GM21367 (cell line): ENCODE data around the gene FBF1.

ENCODE experiments used
- ATAC-seq: cut with Tn5 transposase; IDR thresholded peaks from one replicate; pipeline ENCODE4 v1.9.1; 2021; ENCODE audit not compliant: unreplicated experiment

FBF1 gene

DNA sequence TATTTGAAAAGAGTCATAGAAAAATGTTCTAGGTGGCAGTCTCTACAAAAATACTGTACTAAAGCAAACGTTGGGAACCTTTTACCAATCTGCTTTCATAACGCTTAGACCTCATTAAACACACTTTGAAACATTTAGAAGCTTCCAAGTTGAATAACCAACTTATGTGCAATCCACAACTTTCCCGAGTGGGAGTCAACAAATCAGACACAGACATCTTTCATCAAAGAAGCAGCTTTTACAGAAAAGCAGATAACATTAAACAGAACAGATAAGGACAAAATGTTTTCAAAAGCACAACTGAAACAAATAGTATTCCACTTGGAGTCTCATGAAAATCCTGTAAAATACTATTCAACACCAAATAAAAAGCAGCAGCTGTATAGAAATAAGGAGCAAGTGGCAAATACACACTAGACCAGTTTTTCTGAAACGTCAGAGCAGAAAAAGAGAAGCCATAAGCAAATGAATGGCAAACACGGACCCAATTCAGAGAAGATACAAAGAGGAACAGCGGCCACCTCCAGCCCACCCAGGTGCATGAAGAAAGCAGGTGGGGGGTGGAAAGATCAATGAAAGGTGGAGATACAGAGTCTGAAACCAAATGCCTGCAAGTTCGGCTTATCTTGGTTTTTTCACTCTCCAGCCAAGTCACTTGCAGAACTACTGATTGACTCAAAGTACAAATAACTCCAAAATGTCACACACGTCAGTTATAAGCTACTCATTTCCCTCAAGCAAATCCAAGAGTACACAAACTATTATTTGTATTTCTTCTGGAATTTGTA is 18.4 kb upstream of the FBF1 start:
- ATAC-seq: no peak

DNA sequence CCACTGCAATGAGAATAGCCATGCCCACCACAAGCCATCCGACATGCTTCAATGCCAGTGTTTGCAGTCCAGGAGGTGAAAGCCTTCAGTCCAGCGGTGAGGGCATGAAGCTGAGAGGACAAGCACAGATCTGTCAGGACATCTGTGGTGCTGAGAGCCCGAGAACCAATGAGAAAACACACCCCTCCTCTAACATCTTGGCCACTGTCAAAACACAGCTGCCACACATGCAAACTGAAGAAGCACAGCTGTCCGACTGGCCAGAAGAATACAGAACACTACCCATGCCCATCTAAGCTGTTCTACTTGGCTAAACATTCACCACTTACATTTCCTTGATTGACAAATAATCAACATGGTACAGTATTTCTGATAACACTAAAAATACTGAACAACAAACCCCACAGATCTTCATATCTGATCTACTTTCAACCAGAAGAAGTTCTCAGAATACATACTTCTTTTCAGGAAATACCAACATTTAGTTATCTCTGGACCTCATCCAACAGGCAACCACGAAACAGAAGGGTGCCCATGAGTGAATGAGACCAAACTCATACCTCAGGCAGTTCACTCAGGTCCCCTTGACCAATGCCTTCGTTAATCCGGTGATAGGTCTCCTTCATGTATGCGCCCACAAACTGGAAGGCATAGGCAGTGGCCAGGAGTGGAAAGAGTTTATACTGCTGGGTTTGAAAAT is 10.2 kb upstream of the FBF1 start:
- no peak for ATAC-seq

DNA sequence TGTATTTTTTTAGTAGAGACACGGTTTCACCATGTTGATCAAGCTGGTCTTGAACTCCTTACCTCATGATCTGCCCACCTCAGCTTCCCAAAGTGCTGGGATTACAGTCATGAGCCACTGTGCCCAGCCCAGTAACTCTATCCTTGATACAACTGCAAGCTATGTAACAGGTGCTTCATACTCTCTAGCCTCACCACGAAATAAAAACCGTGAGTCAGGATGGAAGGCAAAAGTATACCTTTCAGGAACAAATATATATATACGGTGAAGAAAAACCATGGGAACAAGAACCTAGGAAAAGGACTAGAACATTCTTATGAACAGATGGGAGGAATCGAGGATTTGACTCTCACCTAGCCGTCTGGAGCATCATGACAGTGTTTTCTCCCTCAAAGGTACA is 9.6 kb upstream of the FBF1 start:
- no peak for ATAC-seq

DNA sequence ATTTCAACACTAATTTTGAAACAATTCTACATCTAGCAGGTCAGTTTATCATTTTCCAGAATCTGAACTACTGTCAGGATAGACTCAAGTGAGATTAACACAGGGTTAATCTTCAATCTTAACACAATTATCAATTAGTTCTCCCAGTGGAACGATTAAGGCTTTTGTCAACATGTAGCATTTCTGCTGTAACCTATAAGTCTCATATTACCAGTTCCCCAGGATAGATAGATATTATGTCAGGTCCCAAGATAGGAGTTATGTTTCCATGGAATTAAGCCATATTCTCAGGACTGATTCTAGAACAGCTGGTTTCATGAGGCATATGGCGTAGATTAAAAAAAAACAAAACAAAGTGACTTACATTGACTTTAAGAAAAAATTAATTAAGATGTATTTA is 4.4 kb upstream of the FBF1 start:
- ATAC-seq: no peak

DNA sequence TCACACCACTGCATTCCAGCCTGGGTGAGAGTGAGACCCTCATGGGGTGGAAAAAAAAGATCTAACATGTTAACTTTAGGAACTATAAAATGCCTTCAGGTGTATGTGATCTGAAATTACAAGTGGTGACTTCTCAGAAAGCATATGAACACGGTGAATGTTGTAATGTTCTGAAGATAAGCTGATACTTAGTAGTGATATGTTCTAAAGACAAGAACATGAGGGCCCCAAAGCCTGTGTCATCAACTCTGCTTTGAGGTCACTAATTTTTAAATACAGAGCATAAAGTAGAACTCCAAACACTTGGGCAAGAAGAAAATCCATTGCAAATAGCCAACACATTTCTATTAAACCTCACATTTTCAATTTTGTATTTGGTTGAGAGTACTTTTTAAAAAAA is 2.6 kb upstream of the FBF1 start:
- no peak for ATAC-seq

- ATAC-seq: no peak
These were observed 1.6 kb upstream of the FBF1 start for GRCh38 chr17:75942473-75942872.

- ATAC-seq: no peak
These were observed 589 bp upstream of the FBF1 start for GRCh38 chr17:75941442-75941819.

- ATAC-seq: no peak
These were observed 3.2 kb downstream of the FBF1 start for GRCh38 chr17:75937652-75938051.

DNA sequence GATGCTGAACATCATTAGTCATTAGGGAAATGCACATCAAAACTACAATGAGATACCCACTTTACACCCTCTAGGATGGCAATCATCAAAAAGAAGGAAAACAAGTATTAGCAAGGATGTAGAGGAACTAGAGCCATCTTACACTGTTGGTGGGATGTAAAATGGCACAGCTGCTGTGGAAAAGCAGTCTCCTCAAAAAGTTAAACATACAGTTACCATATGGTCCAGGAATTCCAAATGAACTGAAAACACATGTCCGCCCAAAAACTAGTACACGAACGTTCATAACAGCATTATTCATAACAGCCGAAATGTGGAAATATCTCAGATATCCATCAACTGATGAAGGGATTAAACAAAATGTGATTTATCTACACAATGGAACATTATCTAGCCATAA is 7.0 kb downstream of the FBF1 start:
- ATAC-seq: no peak

GRCh38 chr17:75932852-75933251 is 8.0 kb downstream of the FBF1 start:
- ATAC-seq: no peak

GRCh38 chr17:75931062-75931461 is 9.8 kb downstream of the FBF1 start:
- ATAC-seq: no peak

GRCh38 chr17:75927286-75927922 is 13.4 kb downstream of the FBF1 start:
- no peak for ATAC-seq

- ATAC-seq: no peak
These were observed 14.4 kb downstream of the FBF1 start for GRCh38 chr17:75926456-75926855.

GRCh38 chr17:75925912-75926311 is 14.9 kb downstream of the FBF1 start:
- no peak for ATAC-seq

DNA sequence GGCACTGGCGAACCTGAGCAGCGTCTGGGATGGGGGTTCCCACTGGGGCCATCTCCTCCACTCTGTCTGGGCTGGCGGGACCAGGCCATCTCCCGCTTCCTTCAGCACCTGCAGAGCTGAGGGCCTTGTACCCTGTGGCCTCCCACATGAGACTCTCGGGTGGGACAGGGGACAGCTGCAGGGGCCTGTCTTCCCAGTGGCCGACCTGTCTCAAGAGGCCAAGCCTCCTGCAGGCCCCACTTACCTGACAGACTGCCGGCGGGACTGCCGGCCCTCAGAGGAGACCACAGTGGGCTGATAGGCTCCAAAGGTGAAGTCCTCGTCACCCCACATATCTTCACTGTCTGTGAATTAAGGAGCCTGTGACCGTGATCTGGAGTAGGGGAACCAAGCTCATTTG is 15.7 kb downstream of the FBF1 start:
- ATAC-seq: no peak

- no peak for ATAC-seq
These were observed 17.6 kb downstream of the FBF1 start for GRCh38 chr17:75922963-75923874.

- ATAC-seq: no peak
These were observed 18.5 kb downstream of the FBF1 start for GRCh38 chr17:75922173-75922961.

GRCh38 chr17:75921596-75921995 is 19.2 kb downstream of the FBF1 start:
- no peak for ATAC-seq

DNA sequence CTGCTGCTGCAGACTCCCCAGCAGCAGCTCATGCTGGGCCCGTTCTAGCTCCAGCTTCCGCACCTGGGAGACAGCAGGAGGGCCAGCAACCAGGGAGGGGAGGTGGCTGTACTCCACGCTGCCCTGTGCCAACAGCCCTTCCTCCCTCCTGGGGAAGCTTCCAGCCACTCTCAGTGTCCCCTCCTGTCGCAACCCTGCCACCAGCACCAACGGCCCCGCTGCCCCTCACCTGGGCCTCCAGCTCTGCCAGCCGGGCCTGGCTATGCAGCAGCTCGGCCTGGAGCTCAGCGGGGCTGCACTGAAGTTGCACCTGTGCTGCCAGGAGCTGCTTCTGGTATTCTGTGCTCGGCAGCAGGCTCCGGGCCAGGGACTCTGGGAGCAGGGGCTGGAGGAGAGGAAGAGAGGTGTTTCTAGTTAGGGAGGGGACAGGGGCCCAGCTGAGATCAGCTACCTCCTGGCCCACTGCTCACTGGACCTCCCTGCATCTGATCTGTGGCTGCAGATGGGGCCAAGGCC is 20.7 kb downstream of the FBF1 start:
- ATAC-seq: no peak

DNA sequence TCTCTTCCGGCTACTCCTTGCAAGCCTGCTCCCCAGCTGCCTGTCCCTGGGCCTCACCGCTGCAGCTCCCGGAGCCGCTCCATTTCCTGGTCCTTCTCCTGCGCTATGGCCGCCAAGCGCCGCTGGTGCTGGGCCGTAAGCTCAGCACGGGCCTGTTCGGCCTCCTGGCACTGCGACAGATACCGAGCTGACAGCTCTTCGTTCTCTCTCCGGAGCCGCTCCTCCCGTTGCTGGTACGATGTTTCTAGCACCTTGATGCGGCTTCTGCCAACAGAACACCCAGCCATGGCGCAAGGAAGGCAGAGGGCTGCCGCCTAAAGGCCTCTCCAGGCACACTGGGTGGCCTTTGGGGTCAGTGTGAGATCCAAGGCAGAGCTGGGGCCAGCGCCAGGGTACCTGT is 21.2 kb downstream of the FBF1 start:
- no peak for ATAC-seq
